IPS-18a (cell line): ENCODE measurements around the gene ANKRD33.

Source experiments
- H3K27ac ChIP-seq: one replicate; pipeline ENCODE4 v1.5.1; 2013; ENCODE audit warnings: low read length
- H3K27me3 ChIP-seq: one replicate; pipeline ENCODE4 v1.6.1; 2013; ENCODE audit warnings: mild to moderate bottlenecking, low read length; ENCODE audit not compliant: control insufficient read depth, insufficient read depth
- H3K36me3 ChIP-seq: one replicate; pipeline ENCODE4 v1.6.1; 2013; ENCODE audit warnings: low read depth, low read length; ENCODE audit not compliant: control insufficient read depth
- H3K4me1 ChIP-seq: one replicate; pipeline ENCODE4 v1.6.1; 2013; ENCODE audit warnings: low read depth, low read length; ENCODE audit not compliant: control insufficient read depth
- H3K4me3 ChIP-seq: one replicate; pipeline ENCODE4 v1.5.1; 2013; ENCODE audit warnings: low read length
- H3K9ac ChIP-seq: one replicate; pipeline ENCODE4 v1.6.1; 2013; ENCODE audit warnings: mild to moderate bottlenecking, low read length, moderate library complexity
- H3K9me3 ChIP-seq: one replicate; pipeline ENCODE4 v1.6.1; 2013; ENCODE audit warnings: low read depth, low read length; ENCODE audit not compliant: control insufficient read depth

The ANKRD33 gene

DNA sequence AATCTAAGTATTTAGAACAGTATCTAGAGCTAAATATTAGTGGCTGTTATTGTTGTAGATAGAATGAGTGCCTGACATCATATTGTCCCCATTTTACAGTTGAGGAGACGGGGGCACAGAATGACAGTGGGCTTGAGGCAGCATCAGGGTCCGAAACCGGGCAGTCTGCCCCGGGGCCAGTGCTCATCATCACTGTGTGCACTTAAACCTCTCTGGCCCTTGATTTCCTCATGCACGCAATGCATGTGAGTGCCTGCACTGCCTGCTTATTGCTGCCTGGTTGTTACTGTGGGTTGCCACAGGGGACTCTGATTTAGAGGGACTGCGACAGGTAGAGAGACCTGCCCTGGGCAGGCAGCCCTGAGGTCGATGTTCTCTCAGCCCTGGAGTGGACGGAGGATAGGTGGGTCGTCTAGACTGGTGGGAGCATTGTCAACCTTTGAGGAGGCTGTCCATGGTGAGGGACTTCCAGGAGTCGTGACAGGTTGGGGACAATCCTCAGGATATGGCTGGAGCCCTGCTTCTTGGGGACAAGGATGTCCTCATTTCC lies 29.2 kb downstream of the ANKRD33 start:
- no peak overlapping the region for H3K9ac ChIP-seq
- no peaks in the 10 kb centered on the region for H3K27me3 ChIP-seq
- H3K36me3 ChIP-seq = no peaks in the 10 kb centered on the region
- H3K4me1 ChIP-seq = peaks cover 8% of the 10 kb centered on the region
- no peak overlapping the region for H3K4me3 ChIP-seq
- no peak overlapping the region for H3K27ac ChIP-seq
- no peaks in the 10 kb centered on the region for H3K9me3 ChIP-seq

DNA sequence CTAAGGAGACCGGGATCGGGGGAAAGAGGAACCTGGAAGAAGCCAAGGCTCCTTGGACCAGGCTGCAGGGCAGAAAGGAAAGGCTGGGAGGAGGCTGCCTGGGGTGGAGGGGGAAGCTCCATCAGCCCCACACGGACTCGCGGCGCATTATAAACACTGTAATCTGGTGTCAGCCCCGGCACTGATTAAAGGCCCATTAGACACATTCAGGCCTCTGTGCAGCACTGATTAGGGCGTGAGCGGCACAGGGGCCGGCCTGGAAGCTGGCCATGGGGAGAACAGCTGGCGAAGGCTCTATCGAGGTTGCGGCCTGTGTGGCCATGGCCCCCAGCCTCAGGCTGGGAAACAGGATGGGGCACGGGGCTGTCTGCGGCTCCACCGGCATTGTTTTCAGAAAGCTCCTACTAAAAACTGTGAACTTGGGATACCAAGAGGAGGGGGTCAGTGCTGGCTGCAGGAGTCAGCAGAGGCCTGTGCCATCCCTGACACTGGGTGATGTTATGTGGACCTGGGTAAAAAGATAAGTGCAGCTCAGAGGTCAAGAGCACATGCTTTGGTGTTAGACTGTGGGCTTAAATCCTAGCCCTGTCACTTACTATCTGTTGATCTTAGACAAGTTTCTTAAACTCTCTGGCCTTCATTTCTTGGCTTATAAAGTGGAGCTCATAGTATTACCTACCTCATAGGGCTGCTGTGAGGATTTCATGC lies 30.0 kb downstream of the ANKRD33 start:
- Histone ChIP-seq H3K27ac (no peak overlapping the region), H3K9me3 (no peaks in the 10 kb centered on the region), H3K4me1 (peaks cover 8% of the 10 kb centered on the region), H3K36me3 (no peaks in the 10 kb centered on the region), H3K27me3 (no peaks in the 10 kb centered on the region), H3K9ac (no peak overlapping the region), H3K4me3 (no peak overlapping the region)

DNA sequence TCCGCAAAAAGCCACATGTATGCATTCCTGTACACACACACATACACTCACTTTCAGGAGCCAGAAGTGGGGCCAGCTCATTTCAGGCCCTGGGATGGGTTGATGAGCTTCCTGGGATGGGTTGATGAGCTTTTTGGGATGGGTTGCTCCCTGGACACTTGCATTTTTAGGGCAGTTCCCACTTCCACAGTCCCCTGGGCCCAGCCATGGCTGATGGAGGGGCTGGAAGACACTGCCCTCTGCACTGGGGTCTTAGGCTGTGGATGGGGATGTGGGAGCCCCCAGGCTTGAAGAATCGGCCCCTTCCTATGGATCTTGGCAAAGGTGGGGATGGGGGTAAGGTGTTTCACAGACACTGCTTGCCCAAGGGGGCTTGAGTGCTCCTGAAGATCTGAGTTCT lies 32.1 kb downstream of the ANKRD33 start:
- Histone ChIP-seq H3K4me3 (no peak overlapping the region), H3K36me3 (no peaks in the 10 kb centered on the region), H3K27me3 (peaks cover 8% of the 10 kb centered on the region), H3K9ac (no peak overlapping the region), H3K9me3 (no peaks in the 10 kb centered on the region), H3K4me1 (peaks cover 12% of the 10 kb centered on the region), H3K27ac (no peak overlapping the region)

DNA sequence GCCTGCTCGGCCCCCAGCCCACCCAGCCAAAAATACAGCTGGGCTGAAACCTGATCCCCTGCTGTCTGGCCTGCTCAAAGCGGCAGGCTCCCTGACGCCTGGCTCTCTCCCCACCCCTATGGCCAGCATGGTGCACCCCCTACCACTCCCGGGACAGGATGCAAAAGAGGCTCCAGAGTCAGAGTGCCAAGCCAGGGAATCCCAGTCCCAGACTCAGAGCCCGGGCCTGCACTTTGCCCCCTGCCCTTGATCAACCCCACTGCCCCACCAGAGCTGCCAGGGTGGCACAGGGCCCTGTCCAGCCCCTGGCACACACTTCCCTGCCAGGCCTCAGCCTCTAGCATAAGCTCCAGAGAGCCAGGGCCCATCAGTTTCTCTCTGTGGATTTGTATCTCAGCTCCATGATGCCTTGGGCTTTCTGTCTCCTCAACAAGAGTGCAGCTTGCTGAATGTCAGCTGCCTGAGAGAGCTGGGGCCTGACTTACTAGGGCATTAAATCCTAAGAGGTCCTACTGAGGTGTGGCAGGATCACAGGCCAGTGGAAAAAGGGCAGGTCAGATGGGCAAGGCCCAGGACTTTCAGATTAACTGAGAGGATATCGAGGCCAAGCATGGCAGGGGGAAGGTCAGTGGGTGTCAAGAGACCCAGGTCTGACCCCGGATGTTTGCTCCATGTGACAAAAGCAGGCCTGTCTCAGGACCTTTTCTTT lies 33.3 kb downstream of the ANKRD33 start:
- Histone ChIP-seq H3K4me3 (no peak overlapping the region), H3K27me3 (peaks cover 8% of the 10 kb centered on the region), H3K36me3 (no peaks in the 10 kb centered on the region), H3K9ac (no peak overlapping the region), H3K27ac (no peak overlapping the region), H3K4me1 (peaks cover 12% of the 10 kb centered on the region), H3K9me3 (no peaks in the 10 kb centered on the region)

DNA sequence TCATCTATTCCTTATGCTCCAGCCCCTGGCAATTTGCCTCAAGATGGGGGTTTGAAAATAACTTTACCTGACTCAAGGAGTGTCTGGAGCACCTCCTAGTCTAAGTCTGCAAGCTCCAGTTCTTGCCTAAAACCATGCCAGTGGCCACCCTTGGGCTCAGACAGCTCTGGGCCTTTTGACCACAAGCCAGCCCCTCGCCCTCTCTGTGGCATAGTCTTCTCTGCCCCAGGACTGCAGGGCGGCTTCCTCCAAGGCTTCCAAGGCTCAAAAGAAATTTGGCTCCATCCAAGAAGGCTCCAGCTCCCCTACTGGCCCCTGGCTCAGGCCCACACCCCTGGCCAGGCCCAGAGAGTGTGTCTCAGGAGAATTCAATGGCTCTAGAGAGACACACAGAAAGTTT lies 34.2 kb downstream of the ANKRD33 start:
- Histone ChIP-seq H3K9me3 (no peaks in the 10 kb centered on the region), H3K4me3 (no peak overlapping the region), H3K4me1 (peaks cover 12% of the 10 kb centered on the region), H3K27ac (no peak overlapping the region), H3K9ac (no peak overlapping the region), H3K36me3 (no peaks in the 10 kb centered on the region), H3K27me3 (peaks cover 8% of the 10 kb centered on the region)

DNA sequence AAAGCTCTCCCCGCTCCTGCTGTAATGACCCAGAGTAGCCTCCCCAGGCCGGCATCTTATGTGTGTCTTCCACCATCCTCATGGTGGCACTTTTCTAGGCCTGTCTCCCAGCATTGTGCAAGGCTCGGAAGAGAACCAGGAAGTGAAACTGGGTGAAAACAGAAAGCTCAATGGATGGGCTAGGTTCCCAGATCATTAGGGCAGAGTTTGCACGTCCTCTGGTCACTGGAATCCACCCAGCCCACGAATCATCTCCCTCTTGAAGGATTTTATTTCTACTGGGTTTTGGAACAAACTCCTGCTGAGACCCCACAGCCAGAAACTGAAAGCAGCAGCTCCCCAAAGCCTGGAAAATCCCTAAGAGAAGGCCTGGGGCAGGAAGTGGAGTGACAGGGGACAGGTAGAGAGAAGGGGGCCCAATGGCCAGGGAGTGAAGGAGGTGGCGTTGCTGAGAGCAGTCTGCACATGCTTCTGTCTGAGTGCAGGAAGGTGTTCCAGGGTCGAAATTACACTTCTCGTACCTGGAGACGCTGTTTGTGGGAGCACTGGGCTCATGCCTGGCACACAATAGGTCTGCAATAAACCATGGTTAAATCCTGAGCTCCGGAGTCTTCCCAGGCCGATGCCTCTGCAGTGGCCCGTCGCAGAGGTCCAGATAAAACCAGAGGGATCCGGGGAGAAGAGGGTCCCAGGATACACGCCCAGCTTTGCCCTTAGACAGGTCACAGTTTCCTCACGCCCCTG lies 35.0 kb downstream of the ANKRD33 start:
- H3K36me3 ChIP-seq = no peaks in the 10 kb centered on the region
- peaks cover 12% of the 10 kb centered on the region for H3K4me1 ChIP-seq
- H3K9me3 ChIP-seq = no peaks in the 10 kb centered on the region
- no peak overlapping the region for H3K4me3 ChIP-seq
- H3K27me3 ChIP-seq = peaks cover 8% of the 10 kb centered on the region
- H3K9ac ChIP-seq = no peak overlapping the region
- H3K27ac ChIP-seq = no peak overlapping the region

DNA sequence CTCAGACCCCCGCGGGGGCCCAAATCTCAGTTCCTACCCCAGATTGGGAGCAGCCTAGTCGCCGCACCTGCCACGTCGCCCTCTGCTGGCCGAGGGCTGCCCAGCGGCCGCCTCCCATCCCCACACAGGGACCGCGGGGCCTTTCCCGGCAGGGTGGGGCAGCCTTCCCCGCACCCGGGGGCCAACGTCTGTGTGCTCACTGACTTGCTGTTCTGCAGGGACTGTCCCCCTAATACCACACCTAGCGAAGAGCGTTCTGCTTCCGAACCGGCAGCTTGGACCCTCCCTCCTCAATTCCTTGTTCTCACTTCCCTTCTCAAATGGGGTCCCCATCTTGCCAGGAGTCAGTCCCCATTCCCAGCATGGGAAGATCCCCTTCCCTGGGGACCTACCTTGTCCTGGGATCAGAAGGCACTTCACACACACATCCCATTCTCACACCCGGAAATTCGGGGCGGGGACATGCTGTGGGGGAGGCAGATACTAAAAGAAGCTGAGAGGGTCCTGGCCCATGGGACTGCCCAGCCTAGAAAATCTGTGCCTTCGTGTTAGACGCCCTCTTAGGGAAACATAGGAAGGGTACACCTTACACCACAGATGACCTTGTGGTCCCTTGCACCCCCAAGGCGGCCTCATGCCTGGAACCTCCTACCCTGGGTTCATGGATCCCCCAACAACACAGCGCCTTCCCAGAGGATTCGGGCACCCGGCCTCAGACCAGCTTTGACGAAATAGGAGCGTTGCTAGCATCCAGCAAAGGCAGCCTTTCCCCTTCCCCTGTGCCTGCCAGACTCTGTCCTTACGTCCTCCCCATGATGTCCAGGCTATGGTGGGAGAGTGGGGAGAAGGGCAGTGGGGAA lies 35.8 kb downstream of the ANKRD33 start:
- H3K27ac ChIP-seq = no peak overlapping the region
- peak overlapping the region; percentile 31 for H3K4me3 ChIP-seq
- H3K4me1 ChIP-seq = peaks cover 12% of the 10 kb centered on the region
- no peaks in the 10 kb centered on the region for H3K9me3 ChIP-seq
- no peaks in the 10 kb centered on the region for H3K36me3 ChIP-seq
- peaks cover 8% of the 10 kb centered on the region for H3K27me3 ChIP-seq
- no peak overlapping the region for H3K9ac ChIP-seq

DNA sequence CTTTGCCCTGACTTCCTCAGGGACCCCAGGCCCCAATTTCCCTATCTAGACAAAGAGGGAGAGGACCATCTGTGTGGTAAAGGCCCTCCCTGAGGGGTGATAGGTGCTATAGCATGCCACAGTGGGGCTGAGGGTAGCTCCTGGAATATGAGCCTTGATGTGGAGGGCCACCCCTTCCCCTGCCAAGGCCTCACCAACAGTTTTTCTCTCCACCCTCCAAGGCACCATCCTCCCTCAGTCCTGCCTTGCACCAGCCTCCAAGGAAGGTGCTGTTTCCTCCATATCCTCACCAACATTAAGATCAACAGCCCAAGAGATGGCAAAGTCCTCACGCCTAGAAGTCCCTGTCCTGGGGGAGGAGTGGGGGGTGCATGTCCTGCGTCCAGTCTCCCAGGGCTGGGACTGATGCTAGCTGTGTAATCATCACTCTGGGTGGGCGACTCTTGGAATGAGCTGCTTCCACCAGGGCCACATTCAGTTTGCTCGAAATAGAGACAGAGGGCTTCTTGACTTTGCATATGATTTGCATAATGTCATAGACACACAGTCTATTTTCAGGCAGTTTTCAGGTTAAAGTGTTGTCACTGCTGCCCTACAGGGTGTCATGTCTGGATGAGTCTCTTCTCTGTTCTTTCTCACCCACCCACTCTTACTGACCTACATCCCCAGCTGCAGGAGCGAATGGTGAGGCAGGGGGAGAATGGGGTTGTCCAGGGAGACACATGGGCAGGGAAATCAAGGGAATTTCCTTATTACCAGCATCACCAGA lies 36.8 kb downstream of the ANKRD33 start:
- H3K9me3 ChIP-seq = no peaks in the 10 kb centered on the region
- no peak overlapping the region for H3K4me3 ChIP-seq
- H3K27ac ChIP-seq = no peak overlapping the region
- H3K36me3 ChIP-seq = no peaks in the 10 kb centered on the region
- H3K4me1 ChIP-seq = peaks cover 12% of the 10 kb centered on the region
- H3K9ac ChIP-seq = no peak overlapping the region
- H3K27me3 ChIP-seq = peaks cover 8% of the 10 kb centered on the region

DNA sequence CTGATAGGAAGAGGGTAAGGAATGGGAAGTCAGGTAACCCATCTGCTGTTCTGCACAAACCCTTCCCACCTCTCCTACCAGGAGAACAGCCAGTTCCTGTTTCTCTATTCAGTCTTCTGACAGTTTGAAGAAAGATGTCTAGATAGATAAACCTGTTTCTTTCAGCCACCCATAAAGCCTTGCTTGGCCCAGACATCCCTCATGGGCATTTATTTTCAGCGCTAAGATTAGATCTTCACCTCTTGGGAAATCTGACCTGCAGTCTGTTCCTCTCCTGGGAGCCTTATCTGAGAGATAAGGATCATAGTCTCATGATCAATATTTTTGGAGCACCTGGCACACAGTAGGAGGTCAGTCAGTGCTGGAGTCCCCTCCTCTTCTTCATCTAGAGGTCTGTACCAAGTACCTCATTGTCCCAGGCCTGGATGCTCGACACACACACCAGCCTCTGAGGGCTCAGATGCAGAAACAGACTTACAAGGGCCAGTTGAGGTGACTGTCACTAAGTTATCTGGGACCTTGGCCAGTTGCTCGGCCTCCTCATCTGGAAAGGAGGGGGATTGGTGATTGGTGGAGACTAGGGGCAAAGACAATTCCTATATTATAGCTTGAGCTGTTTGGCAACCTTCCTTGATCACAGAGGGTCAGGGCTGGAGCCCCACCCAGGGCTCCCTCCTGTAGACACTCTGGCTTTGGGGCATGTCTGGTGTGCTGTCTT lies 37.6 kb downstream of the ANKRD33 start:
- Histone ChIP-seq H3K9ac (no peak overlapping the region), H3K4me1 (peaks cover 12% of the 10 kb centered on the region)

DNA sequence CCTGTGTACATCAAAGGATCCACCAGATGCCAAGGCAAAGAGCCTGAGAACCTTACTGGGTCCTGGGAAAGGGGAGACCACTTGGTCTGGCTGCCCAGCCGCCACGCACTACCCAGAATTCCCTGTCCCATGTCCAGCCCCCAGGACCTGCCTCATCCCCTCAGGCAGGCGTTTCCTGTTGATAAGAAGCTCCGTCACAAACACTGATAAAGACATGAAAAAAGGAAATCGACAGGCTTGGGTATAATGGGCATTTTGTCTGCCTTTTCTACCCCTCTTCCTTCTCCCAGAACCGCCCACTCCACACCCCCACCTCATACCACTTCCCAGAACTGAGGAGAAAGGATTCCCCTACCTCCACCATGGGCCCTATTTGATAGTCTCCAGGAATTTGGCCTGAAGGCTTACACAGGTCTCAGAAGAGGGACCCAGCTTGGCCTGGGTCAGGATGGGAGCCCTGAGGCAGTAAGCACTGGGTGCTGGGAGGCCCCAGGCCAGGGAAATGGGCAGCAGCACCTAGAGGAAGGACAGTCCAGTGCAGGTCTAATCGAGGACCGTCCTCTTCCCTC lies 38.2 kb downstream of the ANKRD33 start:
- H3K4me3 ChIP-seq = no peak overlapping the region
- no peaks in the 10 kb centered on the region for H3K9me3 ChIP-seq
- no peak overlapping the region for H3K27ac ChIP-seq
- peaks cover 9% of the 10 kb centered on the region for H3K4me1 ChIP-seq
- no peaks in the 10 kb centered on the region for H3K36me3 ChIP-seq
- peaks cover 8% of the 10 kb centered on the region for H3K27me3 ChIP-seq
- no peak overlapping the region for H3K9ac ChIP-seq

More for the DNA sequence above, 37.6 kb downstream of the ANKRD33 start:
- Histone ChIP-seq H3K4me3 (no peak overlapping the region), H3K9me3 (no peaks in the 10 kb centered on the region), H3K27me3 (peaks cover 8% of the 10 kb centered on the region), H3K27ac (no peak overlapping the region), H3K36me3 (no peaks in the 10 kb centered on the region)
